Adipocyte (in vitro differentiated cells): Measurements from ENCODE around the gene VSIG2.

Source experiments
- DNase-seq: peaks from one replicate; pipeline ENCODE4 v3.0.0-alpha.2; 2015; ENCODE audit warnings: low read depth
- H3K27me3 ChIP-seq: replicated peaks from 2 replicates; pipeline ENCODE4 v1.7.0; 2013; ENCODE audit warnings: mild to moderate bottlenecking, low read length, moderate library complexity; ENCODE audit not compliant: control insufficient read depth, insufficient read depth
- H3K36me3 ChIP-seq: 2 replicates; pipeline ENCODE4 v1.7.0; 2013; ENCODE audit warnings: low read length, mild to moderate bottlenecking, moderate library complexity; ENCODE audit not compliant: control insufficient read depth, insufficient read depth, severe bottlenecking
- H3K4me1 ChIP-seq: 2 replicates; pipeline ENCODE4 v1.7.0; 2013; ENCODE audit warnings: mild to moderate bottlenecking, low read length, moderate library complexity; ENCODE audit not compliant: control insufficient read depth, insufficient read depth
- H3K4me3 ChIP-seq: 2 replicates; pipeline ENCODE4 v1.7.0; 2013; ENCODE audit warnings: mild to moderate bottlenecking, low read length, moderate library complexity
- H3K9ac ChIP-seq: 2 replicates; pipeline ENCODE4 v1.7.0; 2013; ENCODE audit warnings: mild to moderate bottlenecking, low read length, moderate library complexity
- H3K9me3 ChIP-seq: 2 replicates; pipeline ENCODE4 v1.7.0; 2013; ENCODE audit warnings: mild to moderate bottlenecking, low read length, moderate library complexity; ENCODE audit not compliant: control insufficient read depth

VSIG2 gene

DNA sequence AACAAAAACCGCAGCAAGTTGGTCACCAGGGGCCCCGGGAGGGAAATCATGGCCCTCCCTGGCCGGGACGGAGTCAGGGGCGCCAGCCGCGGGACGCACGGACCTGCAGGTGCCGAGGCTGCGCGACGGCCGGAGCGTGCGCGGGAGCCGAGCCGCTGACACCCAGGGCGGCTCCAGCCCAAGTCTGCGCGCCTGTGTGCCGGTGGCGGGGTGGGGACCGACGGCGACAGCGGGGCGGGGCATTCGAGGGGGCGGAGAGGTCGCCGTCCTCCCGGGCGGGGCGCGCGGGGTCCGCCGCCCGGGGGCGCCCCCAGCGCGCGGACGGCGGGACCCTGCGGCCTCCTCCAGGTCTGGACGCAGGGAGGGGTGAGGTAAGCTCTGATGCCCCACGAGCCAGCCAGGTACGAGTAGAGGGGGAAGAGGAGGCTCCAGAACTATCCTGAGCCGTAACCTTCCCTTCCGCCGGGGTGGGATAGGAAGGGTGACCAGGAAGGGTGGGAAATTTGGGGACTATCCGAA is 10.1 kb upstream of the VSIG2 start, which contains the start of gene ESAM:
Gene ESAM (minus strand): TSS at position 186 of the 519 bp plus-strand sequence. CDS start 136 bp downstream, at position 50.
- no peak within 1 kb of the TSS for H3K9ac ChIP-seq
- H3K36me3 ChIP-seq, result peaks cover 4% of the 10 kb centered on the region
- H3K4me1 ChIP-seq, result peaks cover 16% of the 10 kb centered on the region
- H3K27me3 ChIP-seq, result peaks cover 60% of the 10 kb centered on the region
- no peaks in the 10 kb centered on the region for H3K9me3 ChIP-seq
- peak within 1 kb of the TSS; percentile 77 for H3K4me3 ChIP-seq
- no peak for DNase-seq

DNA sequence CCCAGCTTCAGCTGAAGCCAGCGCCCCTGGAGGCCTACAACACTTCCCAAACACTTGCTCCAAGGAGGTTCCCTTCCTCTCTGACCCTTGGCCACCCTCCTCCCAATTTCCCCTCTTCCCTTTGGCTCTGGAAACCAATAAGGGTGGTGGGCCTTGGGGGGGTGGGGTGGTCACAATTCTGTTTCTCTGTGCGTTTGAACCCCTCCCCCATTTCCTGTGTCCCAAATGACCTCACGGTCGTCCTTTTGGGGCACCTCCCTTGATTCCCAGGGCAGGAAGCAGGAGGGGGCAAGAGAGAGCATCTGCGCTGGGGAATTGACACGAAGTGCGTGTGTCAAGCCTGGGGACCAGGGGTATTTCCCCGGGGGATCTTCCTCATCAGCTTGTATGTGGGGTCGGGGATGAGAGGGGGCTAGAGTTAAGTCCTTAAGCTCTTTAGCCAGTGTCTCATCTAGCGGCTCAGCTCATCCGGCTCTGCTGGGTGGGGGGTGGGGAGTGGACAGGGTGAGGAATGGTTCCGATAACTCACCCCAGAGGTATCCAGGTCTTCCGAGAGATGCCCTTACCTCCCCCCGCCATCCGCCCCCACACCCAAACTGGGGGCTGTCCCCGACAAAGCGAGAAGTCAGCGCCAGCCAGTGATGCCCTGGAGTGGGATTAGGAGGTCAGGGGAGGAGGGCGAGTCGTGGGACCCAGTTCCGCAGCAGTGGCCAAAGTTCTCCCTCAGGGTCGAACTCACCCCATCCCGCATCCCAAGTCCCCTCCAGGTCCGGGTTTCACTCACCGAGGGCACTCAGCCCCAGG is 9.4 kb upstream of the VSIG2 start:
- peaks cover 16% of the 10 kb centered on the region for H3K4me1 ChIP-seq
- peaks cover 3% of the 10 kb centered on the region for H3K36me3 ChIP-seq
- H3K9me3 ChIP-seq, result no peaks in the 10 kb centered on the region
- DNase-seq, result no peak
- H3K4me3 ChIP-seq, result no peak overlapping the region
- H3K27me3 ChIP-seq, result peaks cover 66% of the 10 kb centered on the region
- H3K9ac ChIP-seq, result no peak overlapping the region

DNA sequence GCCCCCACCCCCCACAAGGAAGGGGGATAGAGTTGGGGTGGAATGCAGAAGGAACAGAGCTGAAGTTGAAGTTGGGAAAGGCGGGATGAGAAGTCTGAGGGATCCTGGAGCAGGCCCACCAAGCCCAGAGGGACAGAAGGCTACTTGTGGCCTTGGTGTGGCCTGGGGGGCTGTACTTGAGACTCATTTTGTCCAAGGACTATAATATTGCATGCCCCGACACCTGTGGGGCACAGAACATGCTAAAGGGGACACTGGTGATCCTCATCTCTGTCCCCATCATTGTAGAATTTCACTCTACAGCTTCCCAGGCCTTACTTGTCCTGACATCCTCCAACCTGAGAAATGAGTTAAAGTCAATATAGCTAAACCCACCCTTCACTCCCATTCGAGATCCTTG is 8.8 kb upstream of the VSIG2 start:
- DNase-seq, result no peak
- peaks cover 16% of the 10 kb centered on the region for H3K4me1 ChIP-seq
- H3K36me3 ChIP-seq, result peaks cover 3% of the 10 kb centered on the region
- H3K9ac ChIP-seq, result no peak overlapping the region
- peaks cover 73% of the 10 kb centered on the region for H3K27me3 ChIP-seq
- H3K4me3 ChIP-seq, result no peak overlapping the region
- H3K9me3 ChIP-seq, result no peaks in the 10 kb centered on the region

DNA sequence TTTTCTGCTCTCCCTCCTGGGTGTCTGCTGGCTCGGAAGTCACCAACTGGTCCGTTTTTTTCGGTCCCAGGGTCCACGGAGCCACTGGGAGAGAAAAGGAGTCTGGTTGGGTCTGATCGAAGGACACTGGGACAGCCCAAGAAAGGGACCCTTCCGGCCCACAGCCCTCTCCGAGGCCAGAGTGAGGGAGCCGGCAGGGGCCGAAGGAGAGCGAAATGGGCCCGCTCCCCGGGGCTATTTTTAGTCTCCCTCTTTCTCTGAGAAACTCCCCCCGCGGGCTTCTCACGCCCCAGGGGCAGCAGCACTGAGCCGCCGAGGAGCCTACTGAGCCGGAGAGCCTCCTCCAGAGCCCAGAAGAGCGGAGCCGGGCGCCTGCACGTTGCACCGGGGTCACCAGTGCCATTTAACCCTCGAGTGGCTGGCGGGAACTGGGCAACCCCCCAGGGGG is 8.2 kb upstream of the VSIG2 start:
- Histone ChIP-seq H3K9me3 (no peaks in the 10 kb centered on the region), H3K4me3 (no peak overlapping the region), H3K9ac (no peak overlapping the region), H3K27me3 (peaks cover 73% of the 10 kb centered on the region), H3K4me1 (peaks cover 16% of the 10 kb centered on the region), H3K36me3 (peaks cover 3% of the 10 kb centered on the region)
- DNase-seq, result no peak

DNA sequence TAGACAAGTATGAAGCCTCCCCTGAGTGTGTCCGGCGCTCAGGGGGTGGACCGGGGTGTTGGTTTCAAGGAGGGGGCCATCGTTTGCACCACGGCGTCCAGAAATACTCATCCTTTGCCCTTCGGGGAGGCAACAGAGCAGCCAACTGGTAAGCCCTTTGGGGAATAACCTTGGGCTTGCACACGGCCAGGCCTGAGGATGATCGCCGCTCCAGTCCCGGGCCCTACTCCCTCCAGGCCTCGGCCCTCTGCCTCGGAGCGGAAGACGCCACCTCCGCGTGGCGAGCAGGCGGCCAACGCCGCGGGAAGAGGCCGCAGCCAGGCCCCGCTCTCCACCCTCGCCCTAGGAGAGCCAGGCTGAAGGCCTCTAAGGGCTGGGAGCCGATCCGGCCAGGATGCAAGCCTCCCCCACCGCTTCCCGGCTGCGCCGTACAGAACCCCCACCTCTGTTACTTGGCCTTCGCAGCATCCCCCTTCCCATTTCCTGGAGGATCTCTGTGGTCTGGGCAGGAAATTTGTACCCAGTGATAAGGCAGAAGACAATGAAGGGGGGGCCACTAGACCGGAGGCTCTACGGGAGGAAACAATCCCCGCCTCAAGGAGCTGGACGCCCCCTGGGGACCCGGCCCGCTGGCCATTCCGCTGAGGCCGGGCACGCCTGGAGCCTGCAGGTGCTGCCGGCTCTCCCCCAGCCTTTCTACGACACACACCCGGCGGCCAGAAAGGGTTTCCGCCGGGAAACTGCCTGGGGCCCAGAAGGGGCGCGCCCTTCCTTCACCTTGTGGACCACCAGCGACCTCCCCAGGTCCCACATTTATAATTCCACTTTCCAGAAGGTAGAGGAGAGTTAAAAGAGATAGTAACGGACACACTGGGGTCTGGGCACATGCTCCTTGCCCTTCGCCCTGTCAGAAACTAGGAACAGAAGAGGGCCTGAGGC is 7.5 kb upstream of the VSIG2 start:
- no peak overlapping the region for H3K4me3 ChIP-seq
- DNase-seq, result no peak
- H3K36me3 ChIP-seq, result peaks cover 3% of the 10 kb centered on the region
- H3K9me3 ChIP-seq, result no peaks in the 10 kb centered on the region
- no peak overlapping the region for H3K9ac ChIP-seq
- H3K4me1 ChIP-seq, result peaks cover 20% of the 10 kb centered on the region
- peaks cover 75% of the 10 kb centered on the region for H3K27me3 ChIP-seq

DNA sequence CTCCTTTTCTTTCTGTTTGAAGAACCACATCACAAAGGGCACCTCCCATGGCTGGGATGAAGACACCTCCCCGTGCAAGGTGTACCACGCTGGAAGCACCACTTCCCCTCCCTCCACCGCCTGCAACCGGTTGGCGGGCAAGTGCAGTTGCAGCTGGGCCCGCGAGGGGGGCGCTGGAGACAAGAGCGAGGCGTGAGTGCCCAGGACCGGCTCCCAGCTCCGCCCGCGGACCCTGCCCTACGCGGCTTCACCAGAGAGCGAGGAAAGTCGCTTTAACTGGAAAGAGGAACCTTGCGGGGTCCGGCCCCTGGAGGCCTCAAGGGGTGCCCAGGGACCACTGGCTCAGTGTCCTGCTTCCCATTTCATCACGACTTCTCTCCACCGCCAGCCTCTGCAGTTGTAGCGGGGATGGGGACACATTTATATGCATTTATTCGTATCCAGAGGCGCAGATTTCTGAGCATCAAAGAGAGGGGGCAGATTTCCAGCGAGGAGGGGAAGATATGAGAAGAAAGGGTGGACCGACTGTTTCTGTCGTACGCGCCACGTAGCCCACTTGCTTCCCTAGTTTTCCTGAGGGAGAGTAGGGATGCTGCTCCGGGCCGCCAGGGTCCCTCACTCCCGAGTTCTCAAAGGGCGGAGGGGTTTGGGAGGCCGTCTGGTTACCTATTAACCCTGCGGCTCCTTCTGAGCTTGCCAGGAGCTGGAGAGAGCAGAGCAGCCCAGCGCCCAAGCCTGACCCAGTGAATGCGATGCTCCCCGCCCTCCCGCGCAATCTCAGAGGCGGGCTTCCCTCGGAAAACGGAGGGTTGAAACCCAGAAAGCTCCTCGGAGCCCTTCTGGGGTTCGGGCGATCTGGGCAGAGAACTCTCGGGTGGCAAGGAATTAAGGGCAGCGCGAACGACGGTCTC is 6.6 kb upstream of the VSIG2 start:
- peaks cover 80% of the 10 kb centered on the region for H3K27me3 ChIP-seq
- H3K9ac ChIP-seq, result no peak overlapping the region
- no peaks in the 10 kb centered on the region for H3K36me3 ChIP-seq
- H3K4me1 ChIP-seq, result peaks cover 20% of the 10 kb centered on the region
- peak; percentile 82 for DNase-seq
- H3K9me3 ChIP-seq, result no peaks in the 10 kb centered on the region
- H3K4me3 ChIP-seq, result peak overlapping the region; percentile 65

DNA sequence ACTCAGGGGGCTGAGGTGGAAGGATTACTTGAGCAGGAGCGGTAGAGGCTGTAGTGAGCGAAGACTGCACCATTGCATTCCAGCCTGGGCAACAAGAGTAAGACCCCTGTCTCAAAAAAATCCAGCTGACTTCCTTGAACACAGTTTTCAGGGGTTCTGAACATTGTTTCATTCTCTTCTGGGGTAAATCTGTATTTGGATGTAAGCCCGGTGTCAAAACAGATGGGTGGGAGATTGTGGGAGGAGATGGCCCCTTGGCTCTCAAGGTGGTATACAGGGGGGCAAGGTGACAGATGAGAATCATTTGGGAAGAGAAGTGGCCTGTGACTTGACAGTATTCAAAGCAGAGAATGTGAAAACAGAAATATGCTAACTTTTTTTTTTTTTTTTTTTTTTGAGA is 5.3 kb upstream of the VSIG2 start:
- peaks cover 12% of the 10 kb centered on the region for H3K4me1 ChIP-seq
- no peak overlapping the region for H3K9ac ChIP-seq
- H3K9me3 ChIP-seq, result no peaks in the 10 kb centered on the region
- H3K4me3 ChIP-seq, result no peak overlapping the region
- DNase-seq, result no peak
- H3K27me3 ChIP-seq, result peaks cover 80% of the 10 kb centered on the region
- H3K36me3 ChIP-seq, result no peaks in the 10 kb centered on the region

DNA sequence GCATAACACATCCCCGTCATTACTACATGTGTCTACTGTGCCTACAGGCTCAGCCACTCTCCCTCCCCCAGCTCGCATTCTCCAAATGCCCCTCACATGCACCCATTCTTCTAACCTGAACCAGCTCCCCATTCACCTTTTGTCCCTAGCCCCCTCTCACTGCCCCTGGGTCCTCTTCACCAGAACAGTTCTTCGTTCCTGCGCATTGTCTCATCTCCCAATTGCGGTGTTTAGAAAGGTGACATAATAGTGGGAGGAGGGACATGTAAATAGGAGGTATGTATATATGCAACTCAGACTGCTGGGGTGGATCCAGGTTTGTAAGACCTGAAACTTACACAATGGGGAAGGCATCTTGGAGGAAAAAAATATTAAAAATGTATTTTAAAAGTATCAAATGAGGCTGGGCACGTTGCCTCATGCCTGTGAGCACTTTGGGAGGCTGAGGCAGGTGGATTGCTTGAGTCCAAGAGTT is 4.7 kb upstream of the VSIG2 start:
- Histone ChIP-seq H3K4me3 (no peak overlapping the region), H3K36me3 (no peaks in the 10 kb centered on the region), H3K9me3 (no peaks in the 10 kb centered on the region), H3K4me1 (peaks cover 12% of the 10 kb centered on the region), H3K9ac (no peak overlapping the region), H3K27me3 (peaks cover 82% of the 10 kb centered on the region)
- no peak for DNase-seq

DNA sequence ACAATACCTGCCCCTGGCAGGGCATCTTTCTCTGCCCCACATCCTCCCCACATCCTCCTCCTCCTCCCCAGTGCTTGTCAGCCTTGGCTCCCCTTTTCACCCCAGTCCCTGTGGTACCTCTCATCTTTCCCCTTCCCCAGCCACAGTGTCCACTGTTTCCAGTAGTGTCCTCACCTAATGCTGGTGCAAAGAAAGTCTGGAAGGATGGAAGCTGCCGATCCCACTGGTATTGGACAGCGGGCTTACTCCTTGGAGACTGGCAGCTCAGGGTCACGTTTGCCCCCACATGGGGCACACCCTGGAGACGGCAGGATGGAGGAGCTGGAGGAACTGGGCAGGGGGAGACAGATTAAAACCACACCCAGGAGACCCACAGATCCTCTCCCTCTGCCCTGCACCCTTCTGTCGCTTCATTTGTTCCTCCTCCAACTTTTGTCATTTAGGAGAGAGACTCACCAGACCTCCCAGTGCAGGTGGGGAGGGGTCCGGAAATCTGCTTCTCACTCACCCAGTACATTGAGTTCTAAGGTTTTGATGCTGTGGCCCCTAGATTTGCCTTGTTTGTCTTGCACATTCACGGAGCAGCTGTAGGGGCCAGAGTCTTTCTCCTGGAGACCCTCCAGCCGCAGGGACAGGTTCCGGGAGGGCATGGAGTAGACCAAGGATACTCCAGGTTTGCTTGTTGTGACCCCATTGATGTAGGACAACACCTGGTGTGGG is 4.1 kb upstream of the VSIG2 start:
- Histone ChIP-seq H3K36me3 (no peaks in the 10 kb centered on the region), H3K9me3 (no peaks in the 10 kb centered on the region), H3K4me3 (no peak overlapping the region), H3K27me3 (peaks cover 82% of the 10 kb centered on the region), H3K4me1 (peaks cover 12% of the 10 kb centered on the region), H3K9ac (no peak overlapping the region)
- DNase-seq, result no peak

DNA sequence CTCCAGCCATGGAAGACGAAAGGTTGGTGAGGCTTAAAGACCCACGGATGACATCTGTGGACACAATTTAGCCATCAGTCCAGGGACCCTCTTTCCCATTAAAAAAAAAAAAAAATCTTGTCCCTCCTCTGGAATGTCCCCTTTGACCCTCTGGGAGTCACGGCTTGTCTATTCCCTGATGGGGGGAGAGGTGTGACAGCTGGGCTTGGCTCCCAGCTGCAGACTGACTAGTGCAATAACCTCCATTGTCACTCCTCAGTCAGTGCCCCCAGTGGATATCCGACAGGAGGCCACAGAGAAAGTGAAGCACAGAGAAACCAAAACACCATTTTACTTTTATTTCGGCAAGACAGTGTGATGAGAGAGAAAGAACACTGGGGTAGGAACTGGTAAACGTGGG is 2.7 kb upstream of the VSIG2 start:
- H3K36me3 ChIP-seq, result no peaks in the 10 kb centered on the region
- H3K27me3 ChIP-seq, result peaks cover 77% of the 10 kb centered on the region
- peaks cover 12% of the 10 kb centered on the region for H3K4me1 ChIP-seq
- no peak for DNase-seq
- H3K9me3 ChIP-seq, result no peaks in the 10 kb centered on the region
- H3K4me3 ChIP-seq, result no peak overlapping the region
- H3K9ac ChIP-seq, result no peak overlapping the region
